HG02571 (cell line): ENCODE measurements around the gene POM121C.
A peak's percentile ranks its signal among the peaks of the same experiment; 100 is the strongest.
"Not testable (repeated sequence)": the region's sequence is repeated elsewhere in the genome, so short reads cannot be mapped to it uniquely, and the experiment has no call there.

ENCODE experiments used
- ATAC-seq: cut with Tn5 transposase; IDR thresholded peaks from one replicate; pipeline ENCODE4 v1.9.1; 2021; ENCODE audit warnings: mild to moderate bottlenecking, moderate library complexity; ENCODE audit not compliant: unreplicated experiment

POM121C gene

GRCh38 chr7:75439000-75439399, 47.1 kb downstream of the POM121C start:
- ATAC-seq: not testable (repeated sequence)

GRCh38 chr7:75423481-75423880, 62.6 kb downstream of the POM121C start:
- ATAC-seq: not testable (repeated sequence)

GRCh38 chr7:75421798-75422710, 64.0 kb downstream of the POM121C start:
- ATAC-seq: not testable (repeated sequence)

GRCh38 chr7:75420152-75420551, 65.9 kb downstream of the POM121C start:
- ATAC-seq: not testable (repeated sequence)

GRCh38 chr7:75419693-75420092, 66.4 kb downstream of the POM121C start:
- ATAC-seq: not testable (repeated sequence)

GRCh38 chr7:75419210-75419609, 66.9 kb downstream of the POM121C start:
- not testable (repeated sequence) for ATAC-seq

- not testable (repeated sequence) for ATAC-seq
Observed at GRCh38 chr7:75418292-75418858, 67.7 kb downstream of the POM121C start.

GRCh38 chr7:75416787-75417186, 69.3 kb downstream of the POM121C start:
- not testable (repeated sequence) for ATAC-seq

GRCh38 chr7:75415829-75416373, 70.2 kb downstream of the POM121C start:
- not testable (repeated sequence) for ATAC-seq

- not testable (repeated sequence) for ATAC-seq
Observed at GRCh38 chr7:75415428-75415817, 70.7 kb downstream of the POM121C start.

- not testable (repeated sequence) for ATAC-seq
Observed at GRCh38 chr7:75414708-75415427, 71.2 kb downstream of the POM121C start.

- ATAC-seq: not testable (repeated sequence)
Observed at GRCh38 chr7:75414204-75414603, 71.9 kb downstream of the POM121C start.

GRCh38 chr7:75410823-75411173, 75.3 kb downstream of the POM121C start:
- not testable (repeated sequence) for ATAC-seq

GRCh38 chr7:75409880-75410822, 75.9 kb downstream of the POM121C start:
- ATAC-seq: peak; percentile 88

- ATAC-seq: not testable (repeated sequence)
Observed at GRCh38 chr7:75404663-75405062, 81.4 kb downstream of the POM121C start.

GRCh38 chr7:75403455-75404443, 82.3 kb downstream of the POM121C start:
- not testable (repeated sequence) for ATAC-seq

GRCh38 chr7:75400575-75400974, 85.5 kb downstream of the POM121C start:
- ATAC-seq: not testable (repeated sequence)

GRCh38 chr7:75398771-75399700, 87.1 kb downstream of the POM121C start:
- ATAC-seq: not testable (repeated sequence)
